ENCODE results near the gene FRMD1.

DNA sequence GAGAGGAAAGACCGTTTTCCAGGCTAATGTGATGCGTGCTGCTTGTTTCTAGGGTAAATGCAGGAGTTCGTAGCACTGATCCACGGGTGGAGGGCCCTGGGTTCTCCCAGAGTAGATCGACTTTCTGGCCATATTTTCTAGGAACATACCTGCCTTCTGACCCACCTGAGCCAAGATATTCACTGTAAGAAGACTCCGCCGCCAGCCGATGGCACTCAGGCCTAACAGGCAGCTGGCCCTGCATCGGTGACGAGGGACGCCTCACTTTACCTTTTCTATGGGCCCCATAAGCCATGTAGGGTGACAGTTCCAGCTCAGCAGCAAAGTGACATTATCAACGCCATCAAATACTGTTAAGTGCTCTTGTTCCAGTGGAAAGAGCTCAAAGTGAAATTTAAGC lies 30.2 kb upstream of the FRMD1 start:
- TF ChIP-seq, protein P1, sequence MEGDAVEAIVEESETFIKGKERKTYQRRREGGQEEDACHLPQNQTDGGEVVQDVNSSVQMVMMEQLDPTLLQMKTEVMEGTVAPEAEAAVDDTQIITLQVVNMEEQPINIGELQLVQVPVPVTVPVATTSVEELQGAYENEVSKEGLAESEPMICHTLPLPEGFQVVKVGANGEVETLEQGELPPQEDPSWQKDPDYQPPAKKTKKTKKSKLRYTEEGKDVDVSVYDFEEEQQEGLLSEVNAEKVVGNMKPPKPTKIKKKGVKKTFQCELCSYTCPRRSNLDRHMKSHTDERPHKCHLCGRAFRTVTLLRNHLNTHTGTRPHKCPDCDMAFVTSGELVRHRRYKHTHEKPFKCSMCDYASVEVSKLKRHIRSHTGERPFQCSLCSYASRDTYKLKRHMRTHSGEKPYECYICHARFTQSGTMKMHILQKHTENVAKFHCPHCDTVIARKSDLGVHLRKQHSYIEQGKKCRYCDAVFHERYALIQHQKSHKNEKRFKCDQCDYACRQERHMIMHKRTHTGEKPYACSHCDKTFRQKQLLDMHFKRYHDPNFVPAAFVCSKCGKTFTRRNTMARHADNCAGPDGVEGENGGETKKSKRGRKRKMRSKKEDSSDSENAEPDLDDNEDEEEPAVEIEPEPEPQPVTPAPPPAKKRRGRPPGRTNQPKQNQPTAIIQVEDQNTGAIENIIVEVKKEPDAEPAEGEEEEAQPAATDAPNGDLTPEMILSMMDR (IDR thresholded peaks at IDR 0.05), result no peak
- TF ChIP-seq POLR2A (IDR thresholded peaks at IDR 0.05) (no peak), POLR2AphosphoS5 (IDR thresholded peaks at IDR 0.05) (no peak)
